Tibial artery (tissue), 4 donors: Measurements from ENCODE around the gene COL1A2.

Source experiments
- DNase-seq, 2 donors: peaks; one replicate each; pipeline ENCODE4 v3.0.0-alpha.2; 2019
- H3K27ac ChIP-seq, 2 donors: fragments of 200-600 bp; sonication (generic) in 1 of 2; 1 replicate in 1 of 2; 2 replicates in 1 of 2; pipeline ENCODE4 v1.5.1; 2018 to 2019; ENCODE audit warnings: mild to moderate bottlenecking in 1 of 2
- H3K27me3 ChIP-seq, 2 donors: fragments of 200-600 bp; sonication (generic) in 1 of 2; one replicate each; pipeline versions ENCODE4 v1.5.1 to v1.6.0; 2016 to 2019
- H3K36me3 ChIP-seq, 3 donors: fragments of 200-600 bp; sonication (generic) in 2 of 3; one replicate each; pipeline ENCODE4 v1.5.1; 2016 to 2019; ENCODE audit warnings: mild to moderate bottlenecking in 2 of 3
- H3K4me1 ChIP-seq, 4 donors: fragments of 200-600 bp; sonication (generic) in 2 of 4; 1 replicate in 3 of 4; 2 replicates in 1 of 4; pipeline ENCODE4 v1.5.1; 2016 to 2019
- H3K4me3 ChIP-seq, 2 donors: fragments of 200-600 bp; sonication (generic) in 1 of 2; 1 replicate in 1 of 2; 2 replicates in 1 of 2; pipeline ENCODE4 v1.5.1; 2018 to 2019; ENCODE audit warnings: mild to moderate bottlenecking in 2 of 2
- H3K9me3 ChIP-seq, 3 donors: fragments of 200-600 bp; sonication (generic) in 1 of 3; one replicate each; pipeline ENCODE4 v1.5.1; 2016 to 2019
- CTCF ChIP-seq, 2 experiments: fragments of 200-600 bp in 1 of 2; fragments of 450-650 bp in 1 of 2; IDR thresholded peaks; one replicate each; pipeline ENCODE4 v1.5.1; 2017 to 2019; ENCODE audit warnings: antibody characterized with exemption in 2 of 2, mild to moderate bottlenecking in 1 of 2, moderate library complexity in 1 of 2
- intact Hi-C: fragments of 100-400 bp; cut with DNase I; formaldehyde crosslinking; loops from one replicate; pipeline ENCODE4 v1.15.0; 2023; ENCODE audit warnings: low total_unique reads

The COL1A2 gene

DNA sequence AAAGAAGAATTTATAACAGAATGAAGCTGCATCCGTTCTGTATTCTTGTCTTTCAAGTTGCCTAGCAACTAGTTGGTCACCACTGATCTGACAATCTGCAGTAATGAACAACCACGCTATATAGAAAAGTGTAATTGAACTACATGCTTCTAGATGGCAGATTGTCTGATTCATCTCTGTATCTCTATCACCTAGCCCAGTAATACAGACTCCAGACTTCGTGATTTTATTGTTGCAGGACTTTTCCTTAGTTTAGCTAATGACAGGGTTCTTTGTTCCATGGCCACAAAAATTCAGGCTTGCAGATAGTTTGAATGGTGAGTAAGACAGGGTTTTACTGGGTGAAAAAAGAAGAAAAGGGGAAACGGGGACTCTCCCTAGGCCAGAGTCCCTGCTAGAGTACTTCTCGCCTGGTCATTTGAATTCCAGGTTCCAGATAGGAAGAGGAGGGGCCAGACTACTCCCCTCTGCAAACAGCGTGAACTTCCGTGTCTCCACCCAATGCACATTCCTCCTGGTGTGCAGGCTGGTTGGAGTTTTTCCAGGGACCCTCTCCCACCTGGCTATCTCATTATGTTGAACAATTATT is 45.9 kb downstream of the COL1A2 start:
- Histone ChIP-seq H3K36me3 (no peaks in the 10 kb centered on the region), H3K27me3 (no peaks in the 10 kb centered on the region), H3K9me3 (no peaks in the 10 kb centered on the region), H3K4me3 (no peak overlapping the region), H3K4me1 (no peaks in the 10 kb centered on the region), H3K27ac (no peak overlapping the region)
- DNase-seq, result no peak
- intact Hi-C loops, result no loop called here
- TF ChIP-seq CTCF (IDR thresholded peaks at IDR 0.05), result no peak

GRCh38 chr7:94441138-94441537 is 46.4 kb downstream of the COL1A2 start:
- Histone ChIP-seq H3K36me3 (no peaks in the 10 kb centered on the region), H3K27me3 (no peaks in the 10 kb centered on the region), H3K4me3 (no peak overlapping the region), H3K9me3 (no peaks in the 10 kb centered on the region), H3K27ac (no peak overlapping the region), H3K4me1 (no peaks in the 10 kb centered on the region)
- DNase-seq, result no peak
- intact Hi-C loops, result no loop called here
- TF ChIP-seq CTCF (IDR thresholded peaks at IDR 0.05), result no peak

DNA sequence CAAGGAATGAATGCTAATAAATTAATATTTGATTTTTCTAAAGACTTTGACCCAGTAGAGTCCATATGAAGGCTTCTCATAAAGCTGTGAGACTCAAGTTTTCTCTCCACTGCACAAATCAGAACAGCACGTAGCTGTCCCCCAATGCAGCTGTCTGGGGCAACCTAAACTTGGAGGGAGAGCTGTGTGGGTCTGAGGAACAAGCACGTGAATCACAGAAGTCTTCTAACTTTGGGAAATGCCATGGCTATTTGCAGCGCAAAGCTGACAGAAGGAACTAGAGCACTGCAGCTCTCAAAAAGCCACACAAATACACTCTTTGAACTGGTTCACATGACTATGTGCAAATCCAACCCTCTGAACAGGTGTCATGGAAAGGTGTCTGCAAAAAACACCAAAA is 47.9 kb downstream of the COL1A2 start:
- Histone ChIP-seq H3K4me3 (no peak overlapping the region), H3K4me1 (no peaks in the 10 kb centered on the region), H3K9me3 (no peaks in the 10 kb centered on the region), H3K27me3 (no peaks in the 10 kb centered on the region), H3K27ac (no peak overlapping the region), H3K36me3 (no peaks in the 10 kb centered on the region)
- no peak for TF ChIP-seq CTCF (IDR thresholded peaks at IDR 0.05)
- no peak for DNase-seq
- intact Hi-C loops, result no loop called here

- TF ChIP-seq CTCF (IDR thresholded peaks at IDR 0.05), result no peak
- Histone ChIP-seq H3K27me3 (no peaks in the 10 kb centered on the region), H3K27ac (no peak overlapping the region), H3K9me3 (no peaks in the 10 kb centered on the region), H3K36me3 (no peaks in the 10 kb centered on the region), H3K4me3 (no peak overlapping the region), H3K4me1 (no peaks in the 10 kb centered on the region)
- DNase-seq, result no peak
- intact Hi-C loops, result no loop called here
Measured at GRCh38 chr7:94444813-94445212, 50.1 kb downstream of the COL1A2 start.

GRCh38 chr7:94445696-94446194 is 51.0 kb downstream of the COL1A2 start:
- H3K4me1 ChIP-seq, result no peaks in the 10 kb centered on the region
- no peak overlapping the region for H3K27ac ChIP-seq
- no peak for DNase-seq
- no peaks in the 10 kb centered on the region for H3K27me3 ChIP-seq
- intact Hi-C loops, result no loop called here
- H3K9me3 ChIP-seq, result no peaks in the 10 kb centered on the region
- H3K4me3 ChIP-seq, result no peak overlapping the region
- no peaks in the 10 kb centered on the region for H3K36me3 ChIP-seq
- no peak for TF ChIP-seq CTCF (IDR thresholded peaks at IDR 0.05)

- Histone ChIP-seq H3K4me1 (no peaks in the 10 kb centered on the region), H3K27me3 (no peaks in the 10 kb centered on the region), H3K36me3 (no peaks in the 10 kb centered on the region), H3K9me3 (no peaks in the 10 kb centered on the region), H3K27ac (no peak overlapping the region), H3K4me3 (no peak overlapping the region)
- TF ChIP-seq CTCF (IDR thresholded peaks at IDR 0.05), result no peak
- DNase-seq, result no peak
- intact Hi-C loops, result no loop called here
Measured at GRCh38 chr7:94446308-94446707, 51.6 kb downstream of the COL1A2 start.
